ENCODE data around the gene NCKAP1.

DNA sequence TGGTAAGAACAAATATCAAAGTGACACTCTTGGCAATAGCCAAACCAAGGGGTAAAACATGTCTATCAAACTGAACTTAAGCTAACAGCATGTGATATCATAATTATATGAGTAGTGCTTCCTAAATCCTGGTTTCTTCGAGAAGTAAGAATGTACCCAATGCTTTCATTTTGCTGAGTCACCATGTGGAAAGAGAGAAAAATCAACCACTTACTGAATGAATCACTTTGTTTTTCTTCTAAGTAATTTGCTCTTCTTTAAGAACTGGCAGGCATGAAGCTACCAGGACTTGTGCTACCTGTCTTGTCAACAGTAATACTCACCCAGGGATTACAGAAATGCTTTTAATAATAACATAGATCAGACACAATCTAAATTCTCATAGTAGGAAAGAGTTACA, 21.3 kb upstream of the NCKAP1 start:
- TF ChIP-seq, protein P1, sequence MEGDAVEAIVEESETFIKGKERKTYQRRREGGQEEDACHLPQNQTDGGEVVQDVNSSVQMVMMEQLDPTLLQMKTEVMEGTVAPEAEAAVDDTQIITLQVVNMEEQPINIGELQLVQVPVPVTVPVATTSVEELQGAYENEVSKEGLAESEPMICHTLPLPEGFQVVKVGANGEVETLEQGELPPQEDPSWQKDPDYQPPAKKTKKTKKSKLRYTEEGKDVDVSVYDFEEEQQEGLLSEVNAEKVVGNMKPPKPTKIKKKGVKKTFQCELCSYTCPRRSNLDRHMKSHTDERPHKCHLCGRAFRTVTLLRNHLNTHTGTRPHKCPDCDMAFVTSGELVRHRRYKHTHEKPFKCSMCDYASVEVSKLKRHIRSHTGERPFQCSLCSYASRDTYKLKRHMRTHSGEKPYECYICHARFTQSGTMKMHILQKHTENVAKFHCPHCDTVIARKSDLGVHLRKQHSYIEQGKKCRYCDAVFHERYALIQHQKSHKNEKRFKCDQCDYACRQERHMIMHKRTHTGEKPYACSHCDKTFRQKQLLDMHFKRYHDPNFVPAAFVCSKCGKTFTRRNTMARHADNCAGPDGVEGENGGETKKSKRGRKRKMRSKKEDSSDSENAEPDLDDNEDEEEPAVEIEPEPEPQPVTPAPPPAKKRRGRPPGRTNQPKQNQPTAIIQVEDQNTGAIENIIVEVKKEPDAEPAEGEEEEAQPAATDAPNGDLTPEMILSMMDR (IDR thresholded peaks at IDR 0.05; ENCODE audit: extremely low read depth in 1 of 2, insufficient read depth in 1 of 2, low read depth in 1 of 2, low read length in 2 of 2): no peak
- TF ChIP-seq EZH2 (IDR thresholded peaks at IDR 0.05; ENCODE audit: borderline replicate concordance, low read depth, low read length, severe bottlenecking) (no peak), POLR2A (IDR thresholded peaks at IDR 0.05; ENCODE audit: low read depth, low read length) (no peak)

All from endothelial cell of umbilical vein (primary cell).